NCI-H524 treated with DMSO at 0.1 percent for 48 hours (cell line): ENCODE results near the gene ST6GALNAC2.
"Not testable (repeated sequence)": the region's sequence is repeated elsewhere in the genome, so short reads cannot be mapped to it uniquely, and the experiment has no call there.

Source experiments
- DNase-seq: peaks from one replicate; lab custom pipeline; 2025; lab: John Stamatoyannopoulos, UW

The ST6GALNAC2 gene

GRCh38 chr17:76527430-76528111 is 58.1 kb downstream of the ST6GALNAC2 start:
- DNase-seq, result no peak

- DNase-seq, result not testable (repeated sequence)
Observed at GRCh38 chr17:76527016-76527415, 58.6 kb downstream of the ST6GALNAC2 start.

GRCh38 chr17:76525513-76525833 is 60.2 kb downstream of the ST6GALNAC2 start:
- not testable (repeated sequence) for DNase-seq

GRCh38 chr17:76524598-76525512 is 60.8 kb downstream of the ST6GALNAC2 start:
- no peak for DNase-seq

GRCh38 chr17:76523084-76524037 is 62.3 kb downstream of the ST6GALNAC2 start:
- DNase-seq, result peak; percentile 29

DNA sequence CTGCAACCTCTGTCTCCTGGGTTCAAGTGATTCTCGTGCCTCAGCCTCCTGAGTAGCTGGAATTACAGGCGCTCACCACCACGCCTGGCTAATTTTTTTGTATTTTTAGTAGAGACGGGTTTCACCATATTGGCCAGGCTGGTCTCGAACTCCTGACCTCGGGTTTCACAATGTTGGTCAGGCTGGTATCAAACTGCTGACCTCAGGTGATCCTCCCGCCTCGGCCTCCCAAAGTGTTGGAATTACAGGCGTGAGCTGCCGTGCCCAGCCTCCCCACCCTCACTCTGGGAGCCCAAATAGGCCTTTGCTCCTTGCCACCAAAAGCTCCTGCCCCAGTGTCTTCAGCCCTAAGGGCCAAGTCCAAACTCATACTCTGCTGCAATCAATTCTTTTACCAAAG is 64.0 kb downstream of the ST6GALNAC2 start:
- not testable (repeated sequence) for DNase-seq

GRCh38 chr17:76521262-76521661 is 64.4 kb downstream of the ST6GALNAC2 start:
- DNase-seq, result no peak

DNA sequence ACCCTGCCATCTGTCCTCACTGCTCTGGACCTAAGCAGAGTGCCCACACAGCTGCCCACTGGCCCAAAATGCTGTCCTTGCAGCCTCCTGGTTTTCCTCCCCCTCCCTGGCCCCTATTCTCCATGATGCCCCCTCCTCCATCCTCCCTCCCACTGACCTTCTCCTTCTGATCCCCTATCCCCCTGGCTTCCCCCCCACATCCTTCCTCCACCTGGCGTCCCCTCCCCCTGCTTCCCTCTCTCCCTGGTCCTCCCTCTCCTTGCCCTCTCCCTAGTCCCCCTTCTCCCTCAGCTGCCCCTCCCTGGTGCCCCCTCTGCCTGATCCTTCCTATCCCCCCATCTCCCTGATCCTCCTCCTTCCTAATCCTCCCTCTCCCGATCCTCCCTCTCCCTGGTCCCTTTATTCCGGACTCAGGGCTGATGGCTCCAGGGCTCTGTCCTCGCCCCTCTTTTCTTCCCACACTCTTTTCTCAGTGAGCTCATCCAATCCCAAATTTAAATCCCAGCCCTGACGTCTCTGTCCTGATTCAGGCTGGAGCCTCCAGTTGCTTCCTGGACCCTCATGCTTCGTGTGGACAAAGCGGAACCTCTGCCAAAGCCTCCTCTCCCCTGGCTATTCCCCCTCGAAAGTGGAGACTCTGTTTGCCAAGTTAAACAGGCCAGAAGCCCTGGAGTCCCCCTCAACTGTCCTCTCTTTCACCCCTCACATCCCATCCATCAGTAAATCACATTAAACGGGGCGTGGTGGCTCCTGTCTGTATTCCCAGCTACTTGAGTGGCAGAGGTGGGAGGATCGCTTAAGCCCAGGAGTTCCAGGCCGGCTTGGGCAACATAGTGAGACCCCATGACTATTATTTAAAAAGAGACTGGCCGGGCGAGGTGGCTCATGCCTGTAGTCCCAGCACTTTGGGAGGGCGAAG is 66.4 kb downstream of the ST6GALNAC2 start:
- DNase-seq, result no peak

- DNase-seq, result no peak
Observed at GRCh38 chr17:76517638-76518038, 68.0 kb downstream of the ST6GALNAC2 start.
